Mesenchymal stem cell (in vitro differentiated cells and primary cell): ENCODE data around the gene TRPV4.

ENCODE experiments used
- DNase-seq: peaks from one replicate; pipeline ENCODE4 v3.0.0-alpha.2; 2013
- H2AFZ ChIP-seq: one replicate; pipeline ENCODE4 v1.6.1; 2013; ENCODE audit warnings: low read depth, mild to moderate bottlenecking, control low read depth, inconsistent platforms, low read length, moderate library complexity
- H2AK5ac ChIP-seq: 2 replicates; pipeline ENCODE4 v1.6.1; 2013; ENCODE audit warnings: low read length, moderate library complexity, mild to moderate bottlenecking, inconsistent platforms; ENCODE audit not compliant: severe bottlenecking
- H2BK120ac ChIP-seq: one replicate; pipeline ENCODE4 v1.6.1; 2013; ENCODE audit warnings: low read depth, mild to moderate bottlenecking, inconsistent platforms, low read length, moderate library complexity
- H2BK12ac ChIP-seq, 2 experiments: one replicate each; pipeline ENCODE4 v1.6.1; 2013; ENCODE audit warnings: inconsistent platforms in 2 of 2, low read length in 2 of 2, mild to moderate bottlenecking in 2 of 2, moderate library complexity in 2 of 2, control low read depth in 1 of 2
- H2BK15ac ChIP-seq: one replicate; pipeline ENCODE4 v1.6.1; 2013; ENCODE audit warnings: mild to moderate bottlenecking, low read depth, inconsistent platforms; ENCODE audit not compliant: poor library complexity, severe bottlenecking
- H2BK5ac ChIP-seq: 2 replicates; pipeline ENCODE4 v1.6.1; 2013; ENCODE audit warnings: low read depth, mild to moderate bottlenecking, low read length, control low read depth, inconsistent platforms; ENCODE audit not compliant: poor library complexity, severe bottlenecking
- H3K14ac ChIP-seq, 2 experiments: one replicate each; pipeline ENCODE4 v1.6.1; 2013; ENCODE audit warnings: inconsistent platforms in 2 of 2, low read length in 2 of 2, control low read depth in 1 of 2, mild to moderate bottlenecking in 1 of 2, moderate library complexity in 1 of 2
- H3K18ac ChIP-seq, 2 experiments: one replicate each; pipeline ENCODE4 v1.6.1; 2013; ENCODE audit warnings: inconsistent platforms in 2 of 2, low read length in 2 of 2, control low read depth in 1 of 2, low read depth in 1 of 2, mild to moderate bottlenecking in 1 of 2
- H3K23ac ChIP-seq, 2 experiments: one replicate each; pipeline ENCODE4 v1.6.1; 2013; ENCODE audit warnings: inconsistent platforms in 2 of 2, low read length in 2 of 2, mild to moderate bottlenecking in 2 of 2, moderate library complexity in 2 of 2, control low read depth in 1 of 2
- H3K27ac ChIP-seq: 2 replicates; pipeline ENCODE4 v1.5.1; 2013; ENCODE audit warnings: mild to moderate bottlenecking, moderate library complexity, low read length, control low read depth, inconsistent platforms; ENCODE audit not compliant: poor library complexity, severe bottlenecking
- H3K27me3 ChIP-seq, 2 experiments: 2 replicates each; pipeline versions ENCODE4 v1.6.1 to v1.7.0; 2013; ENCODE audit warnings: low read length in 2 of 2, mild to moderate bottlenecking in 2 of 2, moderate library complexity in 2 of 2, control low read depth in 1 of 2, inconsistent platforms in 1 of 2; ENCODE audit not compliant: control insufficient read depth in 1 of 2, insufficient read depth in 1 of 2
- H3K36me3 ChIP-seq, 2 experiments: 2 replicates each; pipeline versions ENCODE4 v1.6.1 to v1.7.0; 2013; ENCODE audit warnings: low read length in 2 of 2, control low read depth in 1 of 2, inconsistent platforms in 1 of 2, low read depth in 1 of 2, mild to moderate bottlenecking in 1 of 2; ENCODE audit not compliant: insufficient read depth in 2 of 2, control insufficient read depth in 1 of 2
- H3K4ac ChIP-seq, 2 experiments: one replicate each; pipeline ENCODE4 v1.6.1; 2013; ENCODE audit warnings: inconsistent platforms in 2 of 2, low read length in 2 of 2, mild to moderate bottlenecking in 2 of 2, moderate library complexity in 2 of 2, control low read depth in 1 of 2, low read depth in 1 of 2
- H3K4me1 ChIP-seq: 2 replicates; pipeline ENCODE4 v1.6.1; 2013; ENCODE audit warnings: low read depth, low read length, control low read depth; ENCODE audit not compliant: control insufficient read depth, insufficient read depth
- H3K4me2 ChIP-seq: 2 replicates; pipeline ENCODE4 v1.6.1; 2013; ENCODE audit warnings: low read length, mild to moderate bottlenecking, inconsistent platforms; ENCODE audit not compliant: poor library complexity, severe bottlenecking
- H3K4me3 ChIP-seq, 2 experiments: 2 replicates each; pipeline versions ENCODE4 v1.5.1 to v1.7.0; 2013; ENCODE audit warnings: low read length in 2 of 2, mild to moderate bottlenecking in 2 of 2, control low read depth in 1 of 2, low read depth in 1 of 2; ENCODE audit not compliant: insufficient read depth in 1 of 2
- H3K79me1 ChIP-seq: replicated peaks from 2 replicates; pipeline ENCODE4 v1.6.1; 2013; ENCODE audit warnings: mild to moderate bottlenecking, control low read depth, low read length, inconsistent platforms; ENCODE audit not compliant: poor library complexity, severe bottlenecking
- H3K9ac ChIP-seq: 2 replicates; pipeline ENCODE4 v1.7.0; 2013; ENCODE audit warnings: mild to moderate bottlenecking, low read length, moderate library complexity
- H3K9me3 ChIP-seq: 2 replicates; pipeline ENCODE4 v1.7.0; 2013; ENCODE audit warnings: mild to moderate bottlenecking, low read length; ENCODE audit not compliant: control insufficient read depth
- H4K8ac ChIP-seq: one replicate; pipeline ENCODE4 v1.6.1; 2013; ENCODE audit warnings: inconsistent platforms, mild to moderate bottlenecking, low read length, moderate library complexity
- H4K91ac ChIP-seq: one replicate; pipeline ENCODE4 v1.6.1; 2013; ENCODE audit warnings: mild to moderate bottlenecking, low read length, inconsistent platforms
- WGBS: methylation state at CpG from one replicate; pipeline ENCODE4 v1.1.7; 2013; ENCODE audit warnings: mixed read lengths; 5-methylcytosine and 5-hydroxymethylcytosine counted together

The TRPV4 gene

DNA sequence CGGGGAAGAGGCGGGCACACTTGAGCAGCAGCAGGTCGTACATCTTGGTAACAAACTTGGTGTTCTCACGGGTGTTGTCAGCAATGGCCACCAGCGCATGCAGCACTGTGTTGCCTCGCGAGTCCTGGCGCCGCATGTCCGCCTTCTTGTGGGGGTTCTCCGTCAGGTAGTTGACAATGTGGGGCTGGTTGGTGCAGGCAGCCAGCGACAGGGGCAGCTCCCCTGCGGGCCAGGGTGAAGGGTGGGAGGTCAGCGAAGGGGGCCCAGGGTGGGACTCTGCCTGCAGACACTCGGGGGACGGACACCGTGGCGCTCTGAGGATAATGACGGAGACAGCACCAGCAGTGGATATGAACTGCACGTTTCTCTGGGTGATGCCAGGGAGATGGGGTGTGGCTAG is 34.5 kb downstream of the TRPV4 start:
- no peaks in the 10 kb centered on the region for H3K27me3 ChIP-seq

DNA sequence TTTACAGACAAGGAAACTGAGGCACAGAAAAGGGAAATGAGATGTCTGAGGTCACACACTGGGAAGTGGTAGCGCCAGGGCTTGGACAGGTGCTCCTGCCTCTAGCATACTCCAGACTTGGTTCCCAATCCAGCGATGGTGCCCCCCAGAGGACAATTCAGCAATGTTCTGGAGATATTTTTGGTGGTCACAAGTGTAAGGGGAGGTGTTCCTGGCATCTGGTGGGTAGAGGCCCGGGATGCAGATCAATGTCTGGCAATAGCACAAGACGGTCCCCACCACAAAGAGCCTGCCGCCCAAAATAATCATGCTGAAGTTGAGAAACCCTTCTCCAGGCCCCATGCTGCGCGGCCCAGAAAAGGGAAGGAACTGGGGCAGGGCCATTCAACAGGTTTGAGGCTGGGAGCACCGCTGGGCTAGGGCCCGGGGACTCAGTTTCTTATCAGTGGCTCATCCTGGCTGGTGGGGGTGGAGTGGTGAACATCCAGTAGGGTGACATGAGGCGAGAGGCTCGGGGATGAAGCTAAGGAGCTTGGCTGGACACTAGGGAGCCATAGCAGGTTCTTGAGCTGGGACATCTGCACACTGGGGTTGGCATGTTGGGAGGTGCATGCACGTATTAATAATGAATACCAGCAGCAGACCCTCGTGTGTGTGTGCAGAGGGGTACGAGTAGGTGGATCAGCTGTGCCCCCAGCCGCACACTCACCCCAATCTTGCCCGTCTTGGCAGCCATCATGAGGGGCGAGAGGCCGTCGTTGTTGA is 35.1 kb downstream of the TRPV4 start:
- Histone ChIP-seq H3K4me2 (no peak overlapping the region), H3K18ac (no peak overlapping the region), H2BK5ac (no peak overlapping the region), H3K9me3 (no peaks in the 10 kb centered on the region), H2AFZ (no peak overlapping the region), H2BK12ac (no peak overlapping the region), H2BK15ac (no peak overlapping the region), H3K27ac (no peak overlapping the region), H3K9ac (no peak overlapping the region), H3K4me1 (peaks cover 2% of the 10 kb centered on the region), H3K23ac (no peak overlapping the region), H2BK120ac (no peak overlapping the region), H3K79me1 (no peaks in the 10 kb centered on the region), H3K4me3 (no peak overlapping the region), H3K27me3 (no peaks in the 10 kb centered on the region), H4K8ac (no peak overlapping the region), H4K91ac (no peak overlapping the region), H3K4ac (no peak overlapping the region), H2AK5ac (no peak overlapping the region), H3K36me3 (peaks cover 0 to 16% of the 10 kb centered on the region in 2 experiments), H3K14ac (no peak overlapping the region)
- DNase-seq, result no peak
- 85% methylated on average over 19 of the region's 19 CpGs for WGBS

More for the DNA sequence above, 34.5 kb downstream of the TRPV4 start:
- no peaks in the 10 kb centered on the region for H3K79me1 ChIP-seq
- H3K23ac ChIP-seq, result no peak overlapping the region
- DNase-seq, result no peak
- H3K4me1 ChIP-seq, result peaks cover 2% of the 10 kb centered on the region
- no peak overlapping the region for H2AK5ac ChIP-seq
- H3K27ac ChIP-seq, result no peak overlapping the region
- H3K14ac ChIP-seq, result no peak overlapping the region
- H3K4me2 ChIP-seq, result no peak overlapping the region
- no peak overlapping the region for H3K9ac ChIP-seq
- H3K4me3 ChIP-seq, result no peak overlapping the region
- peaks cover 0 to 16% of the 10 kb centered on the region in 2 experiments for H3K36me3 ChIP-seq
- 93% methylated on average over 20 of the region's 20 CpGs for WGBS
- no peak overlapping the region for H2BK5ac ChIP-seq
- H4K91ac ChIP-seq, result no peak overlapping the region
- H3K9me3 ChIP-seq, result no peaks in the 10 kb centered on the region
- no peak overlapping the region for H2BK15ac ChIP-seq
- no peak overlapping the region for H3K18ac ChIP-seq
- H2BK12ac ChIP-seq, result no peak overlapping the region
- no peak overlapping the region for H2BK120ac ChIP-seq
- H3K4ac ChIP-seq, result no peak overlapping the region
- no peak overlapping the region for H4K8ac ChIP-seq
- H2AFZ ChIP-seq, result no peak overlapping the region

DNA sequence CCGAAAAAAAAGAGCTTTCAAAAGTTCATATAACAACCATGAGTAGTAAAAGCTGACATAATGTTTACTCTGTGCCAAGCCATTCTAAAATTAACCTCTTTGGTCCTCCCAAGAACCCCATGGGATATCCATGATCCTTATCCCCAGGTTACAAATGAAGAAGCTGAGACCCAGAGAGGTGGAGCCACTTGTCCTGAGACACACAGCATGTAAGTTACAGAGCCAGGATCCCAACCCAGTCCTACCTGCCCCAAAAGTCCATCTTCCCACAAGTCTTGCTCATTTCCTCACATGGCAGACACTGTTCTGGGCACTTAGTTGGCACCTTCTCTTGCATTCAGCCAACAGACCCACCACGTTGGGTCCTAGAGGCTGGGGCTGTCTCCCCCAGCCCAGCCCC is 37.1 kb downstream of the TRPV4 start:
- H3K9me3 ChIP-seq, result no peaks in the 10 kb centered on the region
- no peaks in the 10 kb centered on the region for H3K27me3 ChIP-seq
- H3K23ac ChIP-seq, result no peak overlapping the region
- no peak overlapping the region for H2BK12ac ChIP-seq
- no peaks in the 10 kb centered on the region for H3K79me1 ChIP-seq
- H3K36me3 ChIP-seq, result peaks cover 0 to 14% of the 10 kb centered on the region in 2 experiments
- no peak overlapping the region for H3K27ac ChIP-seq
- no peak overlapping the region for H4K8ac ChIP-seq
- H2BK120ac ChIP-seq, result no peak overlapping the region
- H4K91ac ChIP-seq, result no peak overlapping the region
- 92% methylated on average over 2 of the region's 2 CpGs for WGBS
- no peak overlapping the region for H2AK5ac ChIP-seq
- H3K14ac ChIP-seq, result no peak overlapping the region
- H3K4me1 ChIP-seq, result peaks cover 2% of the 10 kb centered on the region
- H3K4me2 ChIP-seq, result no peak overlapping the region
- no peak overlapping the region for H2BK5ac ChIP-seq
- H3K18ac ChIP-seq, result no peak overlapping the region
- H3K4ac ChIP-seq, result no peak overlapping the region
- H2AFZ ChIP-seq, result no peak overlapping the region
- no peak for DNase-seq
- H3K4me3 ChIP-seq, result no peak overlapping the region
- no peak overlapping the region for H2BK15ac ChIP-seq
- H3K9ac ChIP-seq, result no peak overlapping the region

DNA sequence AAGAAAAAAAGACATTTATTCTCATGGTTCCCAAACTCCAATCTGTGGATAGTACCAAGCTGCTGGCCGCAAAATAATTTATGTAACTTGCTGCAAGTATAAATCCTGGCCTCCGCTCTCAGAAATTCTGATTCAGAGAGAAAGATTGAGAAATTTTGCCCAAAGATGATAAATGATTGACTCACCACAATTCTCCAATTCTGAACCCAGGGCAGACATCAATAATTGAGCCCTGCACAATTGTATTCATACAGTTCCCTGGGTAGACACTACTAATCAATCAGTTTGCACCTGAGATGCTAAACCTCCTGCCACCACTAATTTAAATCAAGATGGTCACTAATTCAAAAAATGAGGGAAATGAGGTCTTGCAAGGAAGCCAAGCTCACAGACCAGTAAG is 38.2 kb downstream of the TRPV4 start:
- Histone ChIP-seq H3K79me1 (no peaks in the 10 kb centered on the region), H2BK15ac (no peak overlapping the region), H3K4me3 (no peak overlapping the region), H3K9me3 (no peaks in the 10 kb centered on the region), H2AFZ (no peak overlapping the region), H3K18ac (no peak overlapping the region), H3K4ac (no peak overlapping the region), H3K4me2 (no peak overlapping the region), H2AK5ac (no peak overlapping the region), H3K23ac (no peak overlapping the region), H2BK5ac (no peak overlapping the region), H3K36me3 (peaks cover 2 to 9% of the 10 kb centered on the region in 2 experiments), H4K91ac (no peak overlapping the region), H2BK120ac (no peak overlapping the region), H3K27ac (no peak overlapping the region), H3K14ac (no peak overlapping the region), H4K8ac (no peak overlapping the region), H3K9ac (no peak overlapping the region), H2BK12ac (no peak overlapping the region), H3K4me1 (peaks cover 2% of the 10 kb centered on the region), H3K27me3 (peaks cover 0 to under 1% of the 10 kb centered on the region in 2 experiments)
- WGBS, result 67% methylated on average over 2 of the region's 2 CpGs
- no peak for DNase-seq
